ENCODE results near the gene POLD1. TPM values are rescaled to one million over a fixed set of nuclear protein-coding genes. Genes with fewer than 3 reads are reported as not detected.

POLD1 gene
- polyA plus RNA-seq, 1 donor, result 28.0 TPM

DNA sequence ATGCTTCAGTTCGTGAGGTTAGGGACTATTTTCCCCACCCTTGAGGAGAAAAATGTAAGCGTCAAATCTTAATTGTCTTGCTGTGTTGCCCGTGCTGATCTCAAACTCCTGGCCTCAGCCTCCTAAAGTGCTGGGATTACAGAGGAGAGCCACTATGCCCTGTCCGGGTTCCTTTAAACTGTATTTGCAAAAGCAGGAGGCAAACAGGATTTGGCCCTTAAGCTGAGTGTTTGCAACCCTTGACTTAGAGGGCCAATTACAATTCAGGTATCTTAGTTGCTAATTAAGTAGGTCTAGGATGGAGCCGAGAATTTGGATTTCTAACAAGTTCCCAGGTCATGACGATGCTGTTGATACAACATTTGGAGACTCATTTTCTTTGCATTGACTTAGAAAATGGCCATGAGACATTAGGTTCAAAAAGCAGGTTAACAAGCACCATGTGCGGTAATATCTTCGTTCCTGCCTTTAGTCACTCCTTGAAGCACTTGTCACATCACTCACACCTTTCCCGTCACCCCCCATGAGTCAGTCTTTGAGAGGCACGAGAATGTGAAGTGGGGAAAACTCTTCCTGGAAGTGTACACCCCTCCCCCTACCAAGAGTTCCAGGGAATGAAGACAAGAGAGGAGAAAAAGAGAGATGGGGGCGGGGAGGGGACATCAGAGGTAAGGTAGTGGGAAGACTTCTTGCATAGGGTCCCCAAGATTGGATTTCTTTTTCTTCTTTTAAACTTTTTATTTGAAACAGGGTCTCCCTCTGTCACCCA lies 21.3 kb upstream of the POLD1 start:
- DNase-seq, result no peak

DNA sequence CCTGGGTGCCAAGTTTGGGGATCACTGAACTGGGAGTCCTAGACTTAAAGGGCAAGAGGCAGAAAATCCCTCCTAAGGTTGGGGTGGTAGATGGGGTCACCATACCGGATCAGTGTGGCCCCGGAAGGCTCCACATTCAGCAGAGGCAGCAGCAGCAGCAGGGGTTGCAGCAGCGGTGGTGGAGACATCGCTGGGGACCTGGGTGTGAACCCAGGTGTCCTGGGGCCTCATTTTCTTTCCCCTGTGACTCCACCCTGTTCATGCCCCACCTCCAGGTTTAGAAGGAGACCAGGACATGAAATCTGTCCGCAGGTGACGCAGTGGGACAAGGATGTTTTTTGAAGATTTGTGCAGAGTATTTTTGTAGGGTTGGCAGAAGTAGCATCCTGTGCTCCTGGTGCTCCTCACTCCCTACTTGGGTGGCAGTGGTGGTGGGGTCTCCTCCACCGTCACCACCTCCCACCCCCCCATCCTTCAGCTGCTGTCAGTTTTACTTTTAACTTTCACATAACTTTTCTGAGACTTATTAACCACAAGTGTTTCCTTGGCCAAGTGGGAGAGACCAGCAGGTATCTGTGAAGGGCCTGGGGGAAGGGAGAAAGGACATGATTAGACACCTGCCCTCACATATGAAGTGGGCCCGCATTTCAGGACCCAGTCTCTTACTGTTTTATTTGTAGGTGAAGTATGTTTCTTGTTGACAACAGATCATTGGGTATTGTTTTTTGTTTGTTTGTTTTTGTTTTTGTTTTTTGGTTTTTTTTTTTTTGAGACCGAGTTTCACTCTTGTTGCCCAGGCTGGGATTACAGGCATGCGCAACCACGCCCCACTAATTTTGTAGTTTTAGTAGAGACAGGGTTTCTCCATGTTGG lies 18.5 kb upstream of the POLD1 start, which contains the start of gene NAPSA:
NAPSA (minus strand) TSS at position 206 of the 873 bp plus-strand sequence; CDS start at position 188, 18 bp downstream.
- no peak for DNase-seq

DNA sequence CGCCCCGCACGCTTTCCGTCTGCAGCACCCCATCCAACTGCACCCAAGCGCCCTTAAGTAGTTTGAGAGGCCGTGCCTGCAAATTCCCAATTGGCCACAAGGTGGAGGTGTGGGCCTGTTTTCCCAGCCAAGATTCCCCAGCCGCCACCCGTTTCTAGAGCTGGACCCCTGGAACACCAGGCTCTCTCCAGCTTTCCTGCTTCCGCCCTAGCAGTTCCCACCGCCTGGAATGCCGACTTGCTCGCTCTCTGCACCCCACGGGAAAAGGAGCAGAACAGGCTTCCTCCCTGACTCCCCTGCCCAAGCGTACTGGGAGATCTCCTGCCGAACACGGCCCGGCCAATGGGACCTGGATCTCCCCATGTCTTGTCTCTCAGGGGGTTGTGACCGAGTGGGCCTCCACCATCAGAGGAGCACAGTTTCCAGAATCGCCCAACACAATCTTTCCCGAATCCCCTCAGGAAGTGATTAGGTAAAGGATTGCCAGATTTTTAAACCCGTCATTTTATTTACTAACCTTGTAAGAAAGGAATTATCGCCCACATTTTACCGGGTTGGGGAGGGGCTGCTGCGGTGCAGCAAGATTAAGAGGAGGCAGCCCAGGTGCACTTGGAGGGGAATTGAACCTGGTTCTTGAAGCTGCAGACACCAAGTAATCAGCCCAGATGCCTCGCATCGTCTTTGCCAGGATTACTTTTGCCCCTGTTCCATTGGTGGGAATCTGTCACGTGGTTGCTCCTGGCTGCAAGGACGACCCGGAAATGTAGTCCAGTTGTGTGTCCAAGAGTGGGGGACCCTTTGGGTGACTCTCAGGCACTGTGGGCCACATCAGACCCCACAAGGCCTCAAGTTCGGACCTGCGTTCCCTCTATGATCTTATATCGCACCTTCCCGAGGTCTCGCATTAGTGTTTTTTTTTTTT lies 15.2 kb upstream of the POLD1 start:
- DNase-seq, result peak; percentile 82

DNA sequence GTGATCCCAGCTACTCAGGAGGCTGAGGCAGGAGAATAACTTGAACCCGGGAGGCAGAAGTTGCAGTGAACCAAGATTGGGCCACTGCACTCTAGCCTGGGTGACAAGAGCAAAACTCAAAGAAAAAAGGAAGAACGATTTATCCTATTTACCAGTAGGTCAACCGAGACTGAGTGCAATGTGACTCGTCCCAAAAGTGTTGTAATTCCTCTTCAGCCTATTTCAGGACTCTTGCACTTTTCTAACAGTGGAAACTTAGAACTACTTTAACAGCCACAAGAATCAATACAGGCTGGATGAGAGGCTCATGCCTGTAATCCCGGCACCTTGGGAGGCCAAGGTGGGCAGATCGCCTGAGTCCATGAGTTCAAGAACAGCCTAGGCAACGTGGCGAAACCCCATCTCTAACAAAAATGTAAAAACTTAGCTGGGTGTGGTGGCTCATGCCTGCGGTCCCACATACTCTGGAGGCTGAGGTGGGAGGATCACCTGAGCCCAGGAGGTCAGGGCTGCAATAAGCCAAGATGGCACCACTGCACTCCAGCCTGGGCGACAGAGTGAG lies 12.2 kb upstream of the POLD1 start:
- DNase-seq, result no peak

DNA sequence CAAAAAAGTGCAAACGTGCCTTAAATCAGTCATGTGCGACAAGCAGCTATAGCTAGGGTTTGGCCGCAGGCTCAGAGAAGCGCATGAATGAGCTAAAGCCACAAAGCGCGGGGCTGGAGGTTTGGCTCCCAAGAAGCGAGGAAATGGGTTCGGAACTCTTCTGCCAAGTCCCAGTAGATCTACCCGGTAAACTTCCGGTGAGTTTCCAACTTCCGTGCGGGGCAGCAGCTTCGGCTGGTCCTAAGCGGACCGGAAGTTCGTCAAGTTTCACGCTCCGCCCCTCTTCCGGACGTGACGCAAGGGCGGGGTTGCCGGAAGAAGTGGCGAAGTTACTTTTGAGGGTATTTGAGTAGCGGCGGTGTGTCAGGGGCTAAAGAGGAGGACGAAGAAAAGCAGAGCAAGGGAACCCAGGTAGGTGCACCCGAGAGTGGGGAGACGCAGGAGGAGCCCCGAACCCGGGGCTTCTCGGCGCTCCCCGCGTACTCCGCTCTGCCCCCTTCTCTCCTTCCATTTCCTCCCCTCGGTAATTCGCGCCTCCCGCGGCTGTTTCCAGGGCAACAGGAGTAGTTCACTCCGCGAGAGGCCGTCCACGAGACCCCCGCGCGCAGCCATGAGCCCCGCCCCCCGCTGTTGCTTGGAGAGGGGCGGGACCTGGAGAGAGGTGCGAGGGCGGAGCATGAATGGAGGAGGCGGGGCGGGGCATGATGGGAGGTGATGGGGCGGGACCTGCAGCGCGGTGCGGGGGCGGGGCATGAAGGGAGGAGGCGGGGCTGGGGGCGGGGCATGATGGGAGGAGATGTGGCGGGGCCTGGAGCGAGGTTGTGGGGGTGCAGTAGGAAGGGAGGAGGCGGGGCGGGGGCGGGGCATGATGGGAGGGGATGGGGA lies 7.7 kb upstream of the POLD1 start, which contains the start of gene NR1H2:
NR1H2 (plus strand) TSS at position 292 of the 885 bp plus-strand sequence. CDS start 1,149 bp downstream, outside the sequence.
- DNase-seq, result peak; percentile 94

DNA sequence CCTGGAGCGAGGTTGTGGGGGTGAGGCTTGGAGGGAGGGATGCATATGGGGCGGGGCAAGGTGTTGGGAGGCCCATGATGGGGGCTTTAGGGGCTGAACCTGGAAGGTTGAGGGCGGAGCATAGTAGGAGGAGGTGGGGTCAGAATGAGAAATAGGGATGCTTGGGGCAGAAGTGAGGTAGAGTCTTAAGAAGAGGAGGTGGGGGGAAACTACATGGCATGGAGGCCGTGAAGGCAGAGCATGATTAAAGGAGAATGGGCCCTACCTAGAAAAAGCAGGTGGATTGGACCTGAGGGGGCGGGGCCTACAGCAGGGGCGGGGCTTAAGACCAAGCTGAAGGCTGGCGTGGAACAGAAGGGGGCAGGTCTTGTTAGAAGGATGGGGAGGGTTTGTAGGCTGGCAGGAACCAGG lies 7.1 kb upstream of the POLD1 start:
- DNase-seq, result no peak

DNA sequence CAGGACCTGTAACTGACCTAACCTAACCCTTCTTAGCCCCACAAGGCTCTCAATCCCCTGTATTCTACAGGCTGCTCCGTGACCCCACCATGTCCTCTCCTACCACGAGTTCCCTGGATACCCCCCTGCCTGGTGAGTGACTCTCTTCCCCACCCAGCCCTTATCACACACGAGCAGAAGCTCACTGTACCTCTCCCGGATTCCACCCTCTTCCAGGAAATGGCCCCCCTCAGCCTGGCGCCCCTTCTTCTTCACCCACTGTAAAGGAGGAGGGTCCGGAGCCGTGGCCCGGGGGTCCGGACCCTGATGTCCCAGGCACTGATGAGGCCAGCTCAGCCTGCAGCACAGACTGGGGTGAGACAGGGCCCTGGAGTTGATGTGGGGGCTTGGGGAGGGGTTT lies 6.6 kb upstream of the POLD1 start:
- no peak for DNase-seq

DNA sequence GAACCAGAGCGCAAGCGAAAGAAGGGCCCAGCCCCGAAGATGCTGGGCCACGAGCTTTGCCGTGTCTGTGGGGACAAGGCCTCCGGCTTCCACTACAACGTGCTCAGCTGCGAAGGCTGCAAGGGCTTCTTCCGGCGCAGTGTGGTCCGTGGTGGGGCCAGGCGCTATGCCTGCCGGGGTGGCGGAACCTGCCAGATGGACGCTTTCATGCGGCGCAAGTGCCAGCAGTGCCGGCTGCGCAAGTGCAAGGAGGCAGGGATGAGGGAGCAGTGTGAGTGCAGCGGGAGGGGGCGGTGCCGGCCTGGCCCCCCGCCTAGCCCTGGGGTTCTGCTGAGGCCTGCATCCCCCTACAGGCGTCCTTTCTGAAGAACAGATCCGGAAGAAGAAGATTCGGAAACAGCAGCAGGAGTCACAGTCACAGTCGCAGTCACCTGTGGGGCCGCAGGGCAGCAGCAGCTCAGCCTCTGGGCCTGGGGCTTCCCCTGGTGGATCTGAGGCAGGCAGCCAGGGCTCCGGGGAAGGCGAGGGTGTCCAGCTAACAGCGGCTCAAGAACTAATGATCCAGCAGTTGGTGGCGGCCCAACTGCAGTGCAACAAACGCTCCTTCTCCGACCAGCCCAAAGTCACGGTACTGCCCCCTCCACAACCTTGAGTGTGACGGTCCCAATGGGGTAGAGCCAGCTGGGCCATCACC lies 5.8 kb upstream of the POLD1 start:
- DNase-seq, result no peak

DNA sequence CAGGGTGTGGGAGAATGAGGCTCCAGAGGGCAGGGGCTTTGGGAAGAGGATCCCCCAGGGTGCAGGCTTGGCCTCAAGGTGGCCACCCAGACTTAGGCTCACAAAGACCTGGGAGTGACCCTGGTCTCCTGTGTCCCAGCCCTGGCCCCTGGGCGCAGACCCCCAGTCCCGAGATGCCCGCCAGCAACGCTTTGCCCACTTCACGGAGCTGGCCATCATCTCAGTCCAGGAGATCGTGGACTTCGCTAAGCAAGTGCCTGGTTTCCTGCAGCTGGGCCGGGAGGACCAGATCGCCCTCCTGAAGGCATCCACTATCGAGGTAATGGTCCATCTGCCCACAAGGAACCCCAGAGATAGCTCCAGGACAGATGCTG lies 5.3 kb upstream of the POLD1 start:
- DNase-seq, result no peak

DNA sequence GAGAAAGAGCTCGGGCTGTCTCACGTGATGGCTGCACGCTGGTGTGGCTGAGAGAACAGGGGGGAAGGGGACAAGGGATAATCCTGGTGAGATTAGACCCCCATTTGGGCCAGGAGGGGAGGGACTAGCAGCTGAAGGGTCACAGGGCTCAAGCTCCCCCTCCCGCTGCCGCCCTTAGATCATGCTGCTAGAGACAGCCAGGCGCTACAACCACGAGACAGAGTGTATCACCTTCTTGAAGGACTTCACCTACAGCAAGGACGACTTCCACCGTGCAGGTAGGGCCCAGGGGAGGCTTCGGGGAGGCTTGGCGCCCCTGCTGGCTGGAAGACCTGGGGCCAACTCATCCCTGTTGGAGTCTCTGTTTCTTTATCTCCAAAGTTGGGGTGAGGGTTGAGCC lies 4.5 kb upstream of the POLD1 start:
- no peak for DNase-seq

DNA sequence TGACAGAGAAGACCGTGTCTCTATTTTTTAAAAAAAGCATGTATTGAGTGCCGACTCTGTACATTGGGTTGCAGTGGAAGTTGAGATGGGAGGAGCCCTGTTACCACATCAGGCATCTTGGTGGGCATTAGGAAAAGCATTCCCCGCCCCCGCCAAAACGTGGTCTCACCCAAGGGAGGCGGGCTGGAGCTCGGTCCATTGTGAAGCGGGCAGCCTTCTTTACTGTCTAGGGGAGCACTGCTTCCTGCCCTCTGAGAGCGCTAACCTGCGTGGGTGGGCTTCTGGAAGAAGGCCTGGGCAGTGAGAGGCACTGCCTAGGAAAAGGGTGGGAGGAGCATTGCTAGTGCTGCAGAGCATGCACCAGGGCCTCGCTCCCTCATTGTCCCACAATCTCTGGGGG lies 4.0 kb upstream of the POLD1 start:
- no peak for DNase-seq

DNA sequence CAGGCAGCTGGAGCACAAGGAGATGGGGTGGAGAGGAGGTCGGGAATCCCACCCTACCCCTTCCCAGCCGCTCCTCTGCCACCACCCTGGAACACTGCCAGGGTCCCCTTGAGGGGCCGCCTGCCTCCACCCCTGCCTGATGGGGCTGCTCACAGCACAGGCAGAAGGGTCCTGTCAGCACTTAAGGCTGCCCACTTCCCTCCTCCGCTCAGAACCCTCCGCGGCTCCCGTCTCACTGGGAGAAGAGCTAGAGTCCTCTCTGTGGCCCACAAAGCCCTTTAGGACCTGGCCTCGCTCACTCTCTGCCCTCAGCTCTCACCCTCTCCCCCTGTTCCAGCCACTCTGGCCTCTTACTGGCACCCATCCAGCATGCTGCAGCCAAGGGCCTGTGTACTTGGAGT lies 3.4 kb upstream of the POLD1 start:
- DNase-seq, result no peak

DNA sequence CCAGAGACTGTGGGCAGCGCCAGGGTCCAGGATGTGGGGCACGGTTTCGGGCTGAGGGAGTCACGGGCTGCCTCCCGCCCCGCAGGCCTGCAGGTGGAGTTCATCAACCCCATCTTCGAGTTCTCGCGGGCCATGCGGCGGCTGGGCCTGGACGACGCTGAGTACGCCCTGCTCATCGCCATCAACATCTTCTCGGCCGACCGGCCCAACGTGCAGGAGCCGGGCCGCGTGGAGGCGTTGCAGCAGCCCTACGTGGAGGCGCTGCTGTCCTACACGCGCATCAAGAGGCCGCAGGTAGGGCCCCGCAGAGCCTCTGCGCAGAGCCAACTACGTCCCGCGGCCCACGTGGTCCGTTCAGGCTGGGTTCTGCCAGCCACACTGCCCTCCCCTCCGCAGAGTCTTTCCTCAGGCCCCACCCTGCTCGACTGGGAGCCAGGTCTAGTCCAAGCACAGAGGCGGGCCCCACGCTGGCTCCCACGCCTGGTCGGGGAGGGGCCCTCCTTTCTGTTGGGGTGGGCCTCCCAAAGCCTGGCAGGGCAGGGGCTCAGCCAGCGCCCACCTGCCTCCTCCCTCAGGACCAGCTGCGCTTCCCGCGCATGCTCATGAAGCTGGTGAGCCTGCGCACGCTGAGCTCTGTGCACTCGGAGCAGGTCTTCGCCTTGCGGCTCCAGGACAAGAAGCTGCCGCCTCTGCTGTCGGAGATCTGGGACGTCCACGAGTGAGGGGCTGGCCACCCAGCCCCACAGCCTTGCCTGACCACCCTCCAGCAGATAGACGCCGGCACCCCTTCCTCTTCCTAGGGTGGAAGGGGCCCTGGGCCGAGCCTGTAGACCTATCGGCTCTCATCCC lies 2.0 kb upstream of the POLD1 start:
- DNase-seq, result no peak

DNA sequence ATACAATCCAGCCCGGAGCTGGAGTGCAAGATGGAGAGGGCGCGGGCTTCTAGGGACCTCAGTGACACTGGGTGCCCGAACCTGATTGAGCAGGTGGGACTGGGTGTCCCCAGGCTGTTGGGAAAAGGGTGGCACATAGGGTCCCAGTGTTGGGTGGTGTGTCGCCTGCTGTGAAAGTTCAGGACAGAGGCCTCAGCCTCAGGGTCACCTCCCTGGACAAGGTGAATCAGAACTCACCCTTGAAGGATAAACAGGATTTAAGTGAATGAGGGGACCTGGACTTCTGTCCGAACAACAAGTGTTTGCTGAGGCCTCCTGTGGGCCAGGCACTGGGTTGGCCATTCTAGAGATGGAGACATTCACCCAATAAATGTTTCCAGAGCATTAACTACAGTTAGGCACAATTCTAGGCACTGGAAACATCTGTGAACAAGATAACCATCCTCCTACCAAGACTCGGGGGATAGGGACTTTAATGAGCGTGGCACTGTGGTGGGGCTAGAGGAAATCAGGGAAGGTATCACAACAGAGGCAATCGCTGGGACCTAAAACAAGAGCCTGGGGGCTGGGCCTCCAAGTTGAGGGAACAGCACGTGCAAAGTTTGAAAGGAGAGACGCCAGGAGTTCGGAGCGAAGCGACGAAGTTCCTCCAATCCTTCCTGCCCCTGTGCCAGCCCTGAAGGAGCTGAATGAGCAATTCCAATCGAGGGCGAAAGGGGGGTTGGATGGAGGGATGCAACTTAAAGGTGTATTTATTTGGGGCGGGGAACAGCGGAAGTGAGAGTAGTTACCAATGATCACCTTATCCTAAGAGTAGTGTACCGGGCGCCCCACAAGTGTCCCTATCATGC lies 921 bp upstream of the POLD1 start:
- DNase-seq, result no peak

DNA sequence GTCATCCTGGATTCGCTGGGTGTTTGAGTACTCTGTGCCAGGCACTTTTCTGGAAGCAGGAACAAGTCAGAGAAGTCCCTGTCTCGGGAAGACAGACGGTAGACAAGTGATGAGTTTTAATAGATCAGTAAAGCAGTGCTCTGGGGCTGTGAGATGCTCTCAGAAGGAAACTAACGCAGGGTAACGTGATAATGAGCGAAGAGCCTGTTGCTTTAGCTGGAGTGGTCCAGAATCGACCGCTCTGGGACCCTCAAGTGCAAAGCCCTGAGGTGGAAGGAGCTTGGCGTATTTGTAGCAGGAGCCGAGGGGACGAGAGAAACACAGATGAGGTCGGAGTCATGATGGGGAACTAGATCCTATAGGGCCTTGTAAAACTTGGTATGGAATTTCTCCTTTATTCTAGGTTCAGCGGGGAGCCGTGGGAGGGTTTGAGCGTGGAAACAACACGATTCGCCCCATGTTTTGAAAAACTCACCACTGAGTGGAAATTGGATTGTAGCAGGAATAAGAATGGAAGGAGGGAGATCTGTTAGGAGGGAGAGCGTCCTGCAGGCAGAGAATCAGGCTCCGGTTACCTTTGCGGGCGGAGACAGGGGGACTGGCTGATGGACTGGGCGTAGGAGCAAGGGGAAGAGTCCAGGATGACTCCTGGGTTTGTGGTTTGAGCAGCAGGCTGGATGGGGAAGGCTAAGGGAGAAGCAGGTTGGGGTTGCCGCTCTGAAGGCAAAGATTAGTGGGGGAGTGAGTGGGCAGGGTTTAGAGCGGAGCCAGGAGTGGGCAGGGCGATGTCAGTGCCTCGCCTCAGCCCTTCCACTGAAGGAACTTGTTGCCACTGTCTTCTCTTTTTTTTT lies 763 bp downstream of the POLD1 start:
- no peak for DNase-seq

DNA sequence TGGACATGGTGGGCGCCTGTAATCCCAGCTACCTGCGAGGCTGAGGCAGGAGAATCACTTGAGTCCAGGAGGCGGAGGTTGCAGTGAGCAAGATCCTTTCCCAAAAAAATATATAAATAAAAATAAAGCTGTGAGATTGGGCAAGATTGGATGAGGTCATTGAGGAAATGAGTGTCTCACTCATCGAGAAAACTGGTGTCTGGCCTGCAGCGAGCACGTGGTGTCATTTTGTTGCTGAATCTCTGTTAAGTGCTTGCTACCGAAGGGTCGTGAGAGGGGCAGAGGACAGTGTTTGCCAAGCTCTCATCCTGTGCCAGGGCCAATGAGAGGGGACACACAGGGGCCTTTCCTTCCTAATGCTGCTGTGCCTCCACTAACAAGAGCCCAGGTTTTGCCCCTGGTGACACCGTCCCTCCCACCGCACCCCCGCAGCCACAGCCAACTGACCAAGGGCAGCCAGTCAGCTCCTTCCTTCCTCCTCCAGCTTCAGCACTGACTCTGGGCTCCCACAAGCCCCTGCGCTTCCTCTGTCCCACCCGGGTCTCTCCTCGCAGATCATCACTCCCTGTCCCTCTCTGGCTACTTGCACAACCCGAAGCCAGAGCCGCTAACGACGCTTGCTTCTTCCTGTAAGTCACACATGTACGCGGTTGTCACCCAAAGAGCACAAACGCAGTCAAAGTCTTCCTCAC lies 3.2 kb downstream of the POLD1 start:
- DNase-seq, result no peak

DNA sequence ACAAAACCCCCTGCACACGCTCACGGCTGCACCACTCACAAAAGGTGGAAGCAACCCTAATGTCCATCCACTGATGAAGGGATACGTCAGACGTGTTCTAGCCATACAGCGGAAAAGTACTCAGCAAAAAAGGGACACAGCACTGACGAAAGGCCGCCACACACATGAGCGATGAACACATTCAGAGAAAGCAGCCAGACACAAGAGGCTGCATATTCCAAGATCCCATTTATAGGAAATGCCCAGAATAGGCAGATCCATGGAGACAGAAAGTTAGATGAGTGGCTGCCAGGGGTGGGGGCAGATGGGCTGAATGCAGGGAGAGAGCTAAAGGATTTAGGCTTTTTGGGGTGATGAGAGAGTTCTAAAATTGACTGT lies 3.7 kb downstream of the POLD1 start:
- no peak for DNase-seq

All from left kidney (tissue), 2 donors.